Measurements from ENCODE around the gene EHF.

EHF gene

DNA sequence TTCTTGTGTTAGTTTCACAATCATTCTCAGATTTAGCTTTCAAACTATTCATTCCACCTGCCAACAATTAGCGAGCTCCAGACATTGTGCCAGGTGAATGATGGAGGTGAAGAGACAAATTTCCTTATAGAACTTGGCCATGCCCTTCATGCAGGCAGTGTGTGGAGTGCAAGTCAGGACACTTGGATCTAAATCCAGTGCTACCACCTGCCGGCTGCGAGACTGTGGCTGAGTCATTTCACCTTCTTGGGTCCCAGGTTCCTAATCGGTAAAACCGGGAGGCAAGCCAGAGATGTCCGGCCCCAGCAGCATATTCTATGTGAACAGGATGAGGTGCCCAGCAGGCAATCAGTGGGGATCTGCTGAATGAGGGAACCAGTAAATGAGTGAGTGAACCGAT lies 18.6 kb upstream of the EHF start:
- DNase-seq (ENCODE audit: low spot score): no peak

GRCh38 chr11:34603129-34604001 lies 17.5 kb upstream of the EHF start:
- no peak for DNase-seq (ENCODE audit: low spot score)

DNA sequence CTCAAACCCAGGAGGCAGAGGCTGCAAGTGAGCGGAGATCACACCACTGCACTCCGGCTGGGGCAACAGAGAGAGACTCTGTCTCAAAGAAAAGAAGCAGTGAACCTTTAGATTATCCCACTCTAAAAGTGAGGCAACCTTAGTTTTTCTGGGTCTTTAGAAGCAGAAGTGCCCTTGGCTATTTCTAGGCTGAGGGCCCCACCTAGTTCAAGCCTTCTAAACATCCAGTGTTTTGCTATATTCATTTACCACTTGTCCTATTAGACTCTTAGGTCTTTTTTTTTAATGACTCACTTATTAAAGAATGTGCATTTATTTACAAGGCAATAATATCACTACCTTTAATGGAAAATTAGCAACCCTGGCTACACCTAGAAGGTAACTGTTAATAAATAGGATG lies 16.7 kb upstream of the EHF start:
- DNase-seq (ENCODE audit: low spot score): no peak

GRCh38 chr11:34604911-34605310 lies 16.0 kb upstream of the EHF start:
- DNase-seq (ENCODE audit: low spot score): no peak

DNA sequence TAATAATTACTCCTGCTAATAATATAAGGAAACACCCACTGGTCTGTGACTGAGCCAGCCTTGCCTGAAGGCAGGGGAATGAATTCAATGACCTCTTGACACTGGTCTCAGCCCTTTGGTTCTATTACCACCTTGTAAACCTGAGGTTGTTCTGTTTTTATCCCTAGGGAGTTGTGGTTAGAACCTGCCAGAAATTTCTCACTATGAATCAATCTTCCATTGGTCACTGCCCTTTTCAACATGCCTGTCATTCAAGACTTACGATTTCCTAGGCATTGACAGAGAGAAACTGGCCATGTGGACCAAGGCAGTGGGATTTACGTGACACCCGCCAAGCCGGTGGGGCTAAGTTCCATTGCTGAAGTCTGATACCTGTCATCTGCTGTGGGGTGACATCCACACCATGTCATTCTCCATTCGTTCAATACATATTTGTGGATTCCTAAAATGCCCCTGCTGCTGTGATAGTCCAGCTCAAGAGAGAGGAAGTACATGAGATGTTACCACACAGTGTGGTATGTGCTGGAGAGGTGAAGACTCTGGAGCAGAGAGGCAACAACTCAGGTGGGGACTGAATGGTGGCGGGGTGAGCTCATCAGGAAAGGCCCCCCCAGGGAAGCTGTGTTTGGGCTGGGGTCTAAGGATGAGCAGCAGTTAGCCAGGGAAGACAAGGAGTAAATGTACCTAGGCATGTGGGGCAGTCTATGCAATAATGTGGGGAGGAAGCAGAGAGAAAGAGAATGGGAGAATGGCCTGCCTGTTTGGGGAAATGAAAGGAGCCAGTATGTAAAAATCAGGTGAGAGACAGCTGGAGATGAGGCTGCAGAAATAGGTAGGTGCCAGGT lies 15.2 kb upstream of the EHF start:
- DNase-seq (ENCODE audit: low spot score): no peak

- DNase-seq (ENCODE audit: low spot score): no peak
These were observed 14.4 kb upstream of the EHF start for GRCh38 chr11:34606326-34607120.

DNA sequence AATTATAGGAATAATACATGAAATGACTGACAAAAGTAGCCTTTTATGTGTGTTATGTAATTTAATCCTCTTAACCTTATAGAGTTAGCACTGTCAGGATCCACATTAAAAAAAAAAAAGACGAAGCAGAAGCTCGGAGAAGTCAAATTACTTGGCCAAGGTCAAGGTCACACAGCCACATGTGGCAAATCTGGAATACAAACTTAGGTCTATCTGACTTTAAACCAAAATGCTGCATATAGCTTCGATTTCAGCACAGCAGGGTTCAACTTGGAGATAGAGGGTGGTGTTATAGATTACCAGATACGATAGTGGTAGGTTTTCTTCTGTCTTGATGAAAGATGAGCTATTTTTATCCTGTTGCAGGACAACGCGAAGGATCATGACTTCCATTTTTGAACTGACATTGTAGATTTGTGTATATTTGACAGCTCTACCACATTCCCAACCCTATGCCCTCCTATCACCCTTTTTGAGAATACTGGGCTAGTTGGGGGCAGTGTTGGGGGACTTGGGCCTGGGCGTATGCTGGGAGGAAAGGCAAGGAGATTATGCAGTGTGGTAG lies 11.6 kb upstream of the EHF start:
- no peak for DNase-seq (ENCODE audit: low spot score)

DNA sequence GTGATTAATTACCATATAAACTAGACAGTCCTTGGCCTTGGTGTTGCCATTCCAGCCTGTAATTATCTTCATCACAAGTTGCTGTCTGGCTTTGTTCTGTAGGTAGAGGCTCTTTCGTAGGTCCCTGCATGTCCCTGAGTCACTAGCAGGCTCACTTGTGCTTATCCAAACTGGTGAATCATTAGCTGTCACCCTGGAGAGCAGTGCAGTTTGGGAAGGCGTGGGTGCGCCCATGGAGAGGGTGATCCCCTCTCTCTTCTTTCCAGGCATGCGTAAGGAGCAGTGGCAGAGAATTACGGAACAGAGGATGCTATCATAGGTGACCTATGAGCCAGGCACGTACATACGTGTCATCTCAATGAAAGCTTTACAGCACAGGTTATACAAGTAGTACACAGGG lies 11.0 kb upstream of the EHF start:
- DNase-seq (ENCODE audit: low spot score): no peak

- DNase-seq (ENCODE audit: low spot score): no peak
These were observed 10.4 kb upstream of the EHF start for GRCh38 chr11:34610324-34611041.

GRCh38 chr11:34613015-34613414 lies 7.9 kb upstream of the EHF start:
- no peak for DNase-seq (ENCODE audit: low spot score)

DNA sequence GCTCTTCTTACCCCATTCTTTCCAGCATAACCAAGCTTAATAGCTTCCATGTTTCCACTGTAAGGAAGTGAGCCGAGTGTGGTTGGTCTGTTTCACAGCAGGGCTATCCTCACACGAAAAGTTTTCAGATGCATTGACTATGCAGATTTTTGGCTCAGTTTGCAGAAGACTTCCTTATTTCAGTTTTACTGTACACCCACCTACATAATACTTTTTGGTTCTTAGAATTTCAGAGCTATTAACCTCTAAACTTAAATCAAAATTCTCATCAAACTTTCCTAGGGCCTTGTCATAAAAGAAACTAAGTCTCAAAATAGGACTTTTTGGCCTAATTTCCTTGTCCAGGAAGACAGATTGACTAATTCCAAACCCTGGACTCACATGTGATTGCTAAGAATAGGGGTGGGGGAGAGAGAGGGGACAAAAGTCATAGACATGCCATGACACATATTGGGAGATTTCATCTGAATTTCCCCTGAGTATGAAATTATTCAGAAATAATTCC lies 7.3 kb upstream of the EHF start:
- DNase-seq (ENCODE audit: low spot score): no peak

DNA sequence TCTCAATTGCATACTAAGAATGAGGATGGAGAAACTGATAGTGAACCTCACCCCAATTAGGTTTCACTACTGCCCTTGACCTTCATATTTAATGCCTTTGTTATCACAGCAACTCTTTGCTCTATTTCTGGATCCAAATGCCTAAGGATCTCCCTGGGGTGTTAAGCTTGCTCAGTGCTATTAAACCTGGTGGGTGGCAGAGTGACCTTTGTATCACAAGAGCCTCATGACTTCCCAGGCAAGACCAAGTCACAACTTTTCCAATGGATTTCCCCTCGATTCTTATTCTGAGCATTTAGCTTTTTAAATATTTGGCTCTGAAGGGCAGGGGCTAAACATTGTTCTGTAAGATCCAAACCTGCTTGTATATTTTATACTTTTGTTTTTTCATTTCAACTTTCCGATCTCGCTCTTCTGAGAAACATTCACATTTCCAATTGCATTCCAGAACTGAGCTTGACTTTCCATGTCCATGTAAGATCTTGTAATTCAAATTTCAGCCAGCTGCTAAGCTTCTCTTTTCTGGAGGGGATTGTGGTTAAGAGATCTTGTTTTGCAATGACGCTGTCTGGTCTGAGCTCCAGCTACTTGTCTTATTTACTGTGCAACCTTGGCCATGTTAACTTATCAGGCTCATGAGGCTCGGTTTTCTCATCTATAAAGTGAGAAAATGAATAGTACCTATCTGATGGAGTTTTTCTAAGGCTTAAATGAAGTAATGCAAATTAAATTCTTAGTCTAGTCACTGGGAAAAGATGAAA lies 6.4 kb upstream of the EHF start:
- no peak for DNase-seq (ENCODE audit: low spot score)

- no peak for DNase-seq (ENCODE audit: low spot score)
These were observed 4.8 kb upstream of the EHF start for GRCh38 chr11:34616086-34616485.

DNA sequence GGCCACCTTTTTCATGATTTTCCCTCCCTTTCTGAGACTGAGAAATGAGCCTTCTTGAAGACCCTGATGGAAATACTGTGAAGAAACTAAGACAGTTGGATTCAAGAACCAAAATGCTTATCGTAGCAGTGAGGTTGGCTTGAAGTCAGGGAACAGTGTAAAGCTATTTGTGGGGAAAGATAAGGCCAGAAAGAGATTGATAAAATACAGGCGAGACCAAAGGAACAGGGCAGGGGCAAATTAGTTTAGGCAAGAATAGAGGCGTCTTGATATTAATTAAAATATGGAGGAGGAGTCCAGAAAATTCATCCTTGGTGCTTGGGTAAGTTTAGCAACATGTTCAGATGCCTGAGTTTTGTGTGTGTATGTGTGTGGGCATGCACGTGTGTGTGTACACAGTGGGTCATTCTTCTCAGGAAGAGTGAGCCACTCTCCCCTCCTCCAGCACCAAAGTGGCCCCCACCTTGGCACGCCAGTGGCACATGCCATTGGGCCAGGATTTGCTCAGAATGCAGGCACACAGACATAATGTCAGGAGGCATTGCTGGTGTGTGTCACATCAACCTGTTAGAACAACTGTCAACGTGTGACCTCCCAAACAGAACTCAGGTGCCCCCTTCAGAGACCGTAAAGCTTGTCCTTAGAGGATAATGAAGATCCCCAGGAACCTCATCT lies 3.9 kb upstream of the EHF start:
- no peak for DNase-seq (ENCODE audit: low spot score)

DNA sequence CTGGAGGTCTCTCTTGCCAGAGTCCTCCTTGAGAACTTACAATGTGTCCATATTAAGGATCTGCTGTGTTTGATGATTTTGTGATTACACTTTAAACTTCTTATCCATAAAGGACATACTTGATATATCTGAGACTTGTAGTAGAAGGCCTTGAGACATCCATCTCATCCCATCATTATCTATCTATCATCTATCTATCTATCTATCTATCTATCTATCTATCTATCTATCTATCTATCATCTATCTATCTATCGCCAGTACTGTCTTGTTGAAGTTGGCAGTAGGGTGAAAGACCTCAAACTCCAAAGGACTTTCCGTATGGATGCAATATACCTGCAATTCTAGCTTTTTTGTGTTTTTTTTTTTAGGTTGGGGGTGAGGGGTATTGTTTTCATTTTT lies 2.5 kb upstream of the EHF start:
- DNase-seq (ENCODE audit: low spot score): no peak

- DNase-seq (ENCODE audit: low spot score): no peak
These were observed 1.8 kb upstream of the EHF start for GRCh38 chr11:34619062-34619516.

DNA sequence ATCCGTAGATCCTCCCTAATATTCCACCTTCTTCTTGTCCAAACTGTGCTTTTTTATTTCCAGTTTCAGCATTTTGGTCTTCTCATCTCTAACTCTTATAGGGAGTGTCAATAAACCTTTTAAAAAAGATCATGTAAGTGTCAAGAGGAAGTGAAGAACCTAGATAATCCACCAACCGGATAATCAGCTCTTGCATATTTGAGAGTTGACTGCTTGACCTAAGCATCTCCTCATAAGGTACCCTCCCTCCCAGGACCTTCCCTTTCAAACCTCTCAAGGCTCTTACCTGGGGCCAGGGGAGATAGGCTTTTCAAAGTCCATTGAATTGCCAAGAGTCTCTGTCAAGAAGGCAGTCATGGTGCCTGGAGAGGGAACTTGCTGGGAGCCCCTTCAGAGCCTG lies 691 bp upstream of the EHF start:
- no peak for DNase-seq (ENCODE audit: low spot score)

DNA sequence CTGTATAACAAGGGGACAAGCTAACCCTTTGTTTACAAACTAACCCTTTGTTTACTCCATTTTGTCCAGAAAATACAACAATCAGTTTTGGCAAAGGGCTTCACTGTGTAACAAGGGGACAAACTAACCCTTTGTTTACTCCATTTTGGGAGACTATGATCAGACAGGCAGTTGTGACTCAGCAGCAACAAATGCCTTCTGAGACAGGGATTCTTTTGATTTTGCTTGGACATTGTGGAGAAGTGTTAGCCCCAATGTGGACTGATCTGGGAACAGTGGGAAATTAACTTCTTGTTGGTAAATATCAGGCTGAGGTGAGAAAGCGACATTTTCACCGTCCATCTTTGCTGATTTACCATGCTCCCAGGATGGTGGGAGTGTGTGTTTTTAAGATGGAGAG lies 983 bp downstream of the EHF start:
- DNase-seq (ENCODE audit: low spot score): no peak

DNA sequence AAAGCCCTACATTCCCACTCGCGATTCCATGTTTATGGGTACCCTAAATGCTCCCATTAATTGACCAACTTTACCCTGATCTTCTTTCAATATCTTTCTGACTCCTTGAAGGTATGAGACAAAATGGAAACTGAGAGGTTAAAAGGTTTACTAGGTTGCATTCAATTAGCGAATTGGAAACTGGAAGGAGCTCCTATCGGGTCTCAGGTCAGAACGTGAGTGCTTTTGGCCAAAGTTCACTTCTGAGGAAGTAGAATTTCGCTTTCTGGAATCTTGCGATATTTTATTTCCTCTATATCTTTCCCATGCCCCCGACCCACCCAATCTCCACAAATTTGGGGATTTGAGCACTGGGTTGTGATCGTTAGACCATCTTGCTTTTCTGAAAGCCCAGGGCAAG lies 2.6 kb downstream of the EHF start:
- no peak for DNase-seq (ENCODE audit: low spot score)

- DNase-seq (ENCODE audit: low spot score): no peak
These were observed 3.2 kb downstream of the EHF start for GRCh38 chr11:34624069-34624468.

Measured in hematopoietic multipotent progenitor cell treated with erythropoietin and hydrocortisone succinate and interleukin-3 and kit ligand, for 17 days (in vitro differentiated cells).